Pulmonary artery endothelial cell (primary cell): ENCODE data around the gene TNPO3. TPM values are rescaled to one million over a fixed set of nuclear protein-coding genes. Genes with fewer than 3 reads are reported as not detected.

Source experiments
- DNase-seq: peaks from one replicate; pipeline ENCODE4 v3.0.0-alpha.2; 2011; ENCODE audit warnings: low read depth, low spot score
- total RNA-seq: library from RNA; depleted of rRNA; stranded (reverse); fragments of >200 nt; gene quantifications from 2 replicates; pipeline ENCODE4 v1.2.3, GENCODE V29; 2014

Gene TNPO3
- total RNA-seq, result 78.1 and 91.4 TPM in 2 replicates

- peak; percentile 57 for DNase-seq
Measured at GRCh38 chr7:129054438-129055293, at the start of gene TNPO3. TSS of gene TNPO3 (minus strand) at chr7:129055111. CDS start at chr7:129054770, 341 bp downstream.

DNA sequence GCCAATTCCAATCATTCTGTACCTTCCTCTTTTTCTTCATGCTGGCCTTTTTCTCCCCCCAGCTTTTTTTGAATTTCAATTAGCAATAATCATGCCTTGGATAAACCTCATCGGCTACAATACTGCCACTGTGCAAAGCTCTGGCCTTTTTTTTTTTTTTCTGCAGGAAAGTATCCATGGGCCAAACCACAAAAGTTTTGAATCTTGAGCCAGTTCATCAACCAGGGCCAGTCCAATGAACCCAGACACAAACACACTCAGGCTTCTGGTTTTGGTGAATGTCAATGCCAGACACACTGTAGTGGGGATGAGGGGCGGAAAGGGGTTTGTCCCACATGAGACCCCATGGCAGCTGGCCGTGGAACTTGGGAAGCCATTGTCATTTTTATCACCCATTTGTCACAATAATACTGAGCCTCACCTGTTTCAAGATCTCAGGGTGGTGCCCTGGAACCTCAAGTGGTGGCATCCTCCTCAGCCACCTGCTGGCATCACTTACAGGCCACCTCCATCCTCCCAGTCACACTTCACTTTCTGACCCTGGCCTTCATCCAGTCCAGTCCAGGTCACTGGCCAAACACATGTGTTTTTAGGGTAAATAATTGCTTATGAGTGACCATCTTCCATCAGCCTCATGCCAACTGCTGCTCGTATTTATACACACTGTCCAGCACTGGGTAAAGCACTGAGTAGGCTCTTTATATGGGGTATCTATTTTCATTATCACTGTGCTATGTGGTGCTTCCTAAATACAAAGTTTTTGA is 48.8 kb upstream of the TNPO3 start:
- DNase-seq, result no peak

- DNase-seq, result no peak
Measured at GRCh38 chr7:129101746-129102145, 46.8 kb upstream of the TNPO3 start.

- no peak for DNase-seq
Measured at GRCh38 chr7:129100827-129101166, 45.9 kb upstream of the TNPO3 start.

DNA sequence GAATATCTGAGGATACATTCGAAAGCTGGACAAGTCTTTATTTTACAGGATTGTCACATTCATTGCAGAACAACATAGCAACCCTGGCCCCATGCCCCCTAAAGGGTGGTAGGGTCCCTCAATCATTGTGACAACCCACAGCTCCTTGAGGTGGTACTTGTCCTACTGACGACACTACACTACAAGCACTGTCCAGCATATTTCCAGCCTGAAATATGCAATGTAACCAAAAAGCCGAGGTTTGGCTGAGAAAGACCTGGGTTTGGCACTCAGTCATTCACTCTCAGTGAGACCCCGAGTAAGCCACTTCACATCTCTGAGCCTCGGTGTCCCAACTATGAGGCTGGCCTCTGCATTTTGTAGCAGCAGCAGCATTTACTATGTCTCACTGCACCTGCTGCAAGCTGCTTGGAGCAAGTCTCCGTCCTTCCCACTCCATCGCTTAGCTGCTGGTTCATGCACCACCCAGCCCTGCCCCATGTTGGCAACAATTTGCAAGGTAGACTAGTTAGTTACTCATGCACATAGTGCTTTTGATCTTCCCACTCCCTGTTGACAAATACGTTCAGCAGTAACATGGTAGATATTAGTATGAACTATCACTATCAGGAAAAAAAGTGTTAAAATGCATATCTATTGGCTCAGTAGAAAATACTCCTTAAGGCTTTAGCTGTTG is 43.6 kb upstream of the TNPO3 start:
- no peak for DNase-seq

GRCh38 chr7:129095258-129095657 is 40.3 kb upstream of the TNPO3 start:
- no peak for DNase-seq

- DNase-seq, result no peak
Measured at GRCh38 chr7:129094501-129094900, 39.6 kb upstream of the TNPO3 start.

DNA sequence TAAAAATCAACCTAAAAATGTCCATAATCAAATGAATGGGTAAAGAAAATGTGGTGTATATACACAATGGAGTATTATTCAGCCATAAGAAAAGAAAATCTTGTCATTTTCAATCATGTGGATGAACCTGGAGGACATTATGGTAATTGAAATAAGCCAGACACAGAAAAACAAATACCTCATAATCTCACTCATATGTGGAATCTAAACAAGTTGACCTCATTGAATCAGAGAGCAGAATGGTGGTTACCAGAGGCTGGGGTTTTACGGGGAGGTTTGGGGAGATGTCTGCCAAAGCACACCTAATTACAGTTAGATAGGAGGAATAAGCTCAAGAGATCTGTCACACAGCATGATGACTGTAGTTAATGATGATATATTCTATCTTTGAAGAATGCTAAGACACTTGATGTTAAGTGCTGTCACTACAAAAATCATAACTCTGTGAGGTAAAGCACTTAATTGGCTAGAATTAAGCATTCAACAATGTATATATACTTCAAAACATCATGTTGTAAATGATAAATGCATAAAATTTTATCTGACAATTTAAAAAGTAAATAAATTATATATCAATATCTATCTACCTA is 39.1 kb upstream of the TNPO3 start:
- DNase-seq, result no peak

DNA sequence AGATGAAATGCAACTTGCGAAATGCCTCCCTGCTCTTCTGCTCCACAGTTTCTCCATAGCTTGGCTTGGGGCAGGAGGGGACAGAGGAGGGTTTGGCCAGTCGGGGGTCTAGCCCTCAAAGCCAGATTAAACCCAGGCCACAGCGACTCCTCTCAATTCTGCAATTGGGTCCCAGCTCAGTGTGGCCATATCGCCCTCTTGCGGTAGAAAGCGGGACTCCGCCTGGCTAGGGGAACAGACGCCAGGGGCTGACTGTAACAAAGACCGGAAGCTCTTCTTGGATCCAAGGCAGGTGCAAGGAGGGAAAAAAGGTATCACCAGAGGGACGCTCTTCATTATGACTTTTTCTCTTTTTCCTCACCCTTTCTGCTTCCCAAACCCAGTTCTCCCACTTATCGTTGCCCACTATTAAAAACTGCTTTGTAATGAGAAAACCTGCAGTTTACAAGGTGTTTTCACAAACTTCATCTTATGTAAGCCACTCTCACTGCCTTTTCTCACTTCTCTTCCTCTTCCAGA is 36.6 kb upstream of the TNPO3 start:
- no peak for DNase-seq

- DNase-seq, result no peak
Measured at GRCh38 chr7:129090300-129090907, 35.5 kb upstream of the TNPO3 start.

- no peak for DNase-seq
Measured at GRCh38 chr7:129089521-129090212, 34.8 kb upstream of the TNPO3 start.

GRCh38 chr7:129084801-129085551 is 30.1 kb upstream of the TNPO3 start:
- no peak for DNase-seq

DNA sequence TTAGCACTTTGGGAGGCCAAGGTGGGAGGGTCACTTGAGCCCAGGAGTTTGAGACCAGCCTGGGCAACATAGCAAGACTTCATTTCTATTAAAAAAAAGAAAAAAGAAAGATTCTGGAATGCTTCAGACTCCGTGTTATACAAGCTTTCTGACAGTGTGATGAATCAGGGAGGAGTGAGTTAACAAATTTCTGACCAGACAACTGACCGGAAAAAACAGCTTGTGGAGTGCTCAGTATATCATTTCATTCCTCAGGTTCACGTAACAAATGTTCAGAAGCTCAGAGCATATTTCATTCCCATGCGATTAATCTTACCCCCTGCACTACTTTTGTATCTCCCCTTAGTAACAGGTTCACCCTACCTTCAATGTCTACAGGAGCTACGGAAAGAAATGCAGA is 28.6 kb upstream of the TNPO3 start:
- no peak for DNase-seq

DNA sequence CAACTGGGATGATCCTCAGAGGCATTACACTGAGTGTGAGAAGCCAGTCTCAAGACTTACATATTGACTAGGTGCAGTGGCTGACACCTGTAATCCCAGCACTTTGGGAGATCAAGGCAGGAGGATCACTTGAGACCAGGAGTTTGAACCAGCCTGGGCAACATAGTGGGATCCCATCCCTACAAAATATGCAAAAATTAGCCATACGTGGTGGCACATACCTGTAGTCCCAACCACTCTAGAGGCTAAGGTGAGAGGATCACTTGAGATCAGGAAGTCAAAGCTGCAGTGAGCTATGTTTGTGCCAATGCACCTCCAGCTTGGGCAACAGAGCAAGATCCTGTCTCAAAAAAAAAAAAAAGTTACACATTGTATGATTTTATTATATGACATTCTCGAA is 23.5 kb upstream of the TNPO3 start:
- no peak for DNase-seq

GRCh38 chr7:129076886-129077285 is 22.0 kb upstream of the TNPO3 start:
- no peak for DNase-seq

- no peak for DNase-seq
Measured at GRCh38 chr7:129074994-129075393, 20.1 kb upstream of the TNPO3 start.

DNA sequence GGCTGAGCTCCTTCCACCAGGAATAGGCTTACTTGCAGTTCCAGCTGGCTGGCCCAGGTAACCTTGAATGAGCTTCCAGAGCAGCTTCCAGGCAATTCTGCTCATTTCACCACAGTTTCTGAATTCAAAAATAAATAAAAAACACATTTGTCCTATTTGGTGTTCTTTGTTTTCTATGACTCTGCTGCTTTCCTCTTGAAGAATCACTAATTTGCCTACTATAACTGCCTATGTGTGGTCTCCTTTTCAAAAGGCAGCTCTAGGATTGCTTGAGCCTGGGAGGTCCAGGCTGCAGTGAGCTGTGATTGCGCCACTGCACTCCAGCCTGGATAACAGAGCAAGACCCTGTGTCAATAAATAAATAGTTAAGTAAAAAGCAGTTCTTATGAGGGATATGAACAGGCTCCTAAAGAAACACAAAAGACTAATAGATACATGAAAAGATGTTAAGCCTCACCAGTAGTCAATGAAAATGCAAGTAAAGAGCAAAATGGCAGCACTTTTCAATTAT is 19.5 kb upstream of the TNPO3 start:
- DNase-seq, result no peak

DNA sequence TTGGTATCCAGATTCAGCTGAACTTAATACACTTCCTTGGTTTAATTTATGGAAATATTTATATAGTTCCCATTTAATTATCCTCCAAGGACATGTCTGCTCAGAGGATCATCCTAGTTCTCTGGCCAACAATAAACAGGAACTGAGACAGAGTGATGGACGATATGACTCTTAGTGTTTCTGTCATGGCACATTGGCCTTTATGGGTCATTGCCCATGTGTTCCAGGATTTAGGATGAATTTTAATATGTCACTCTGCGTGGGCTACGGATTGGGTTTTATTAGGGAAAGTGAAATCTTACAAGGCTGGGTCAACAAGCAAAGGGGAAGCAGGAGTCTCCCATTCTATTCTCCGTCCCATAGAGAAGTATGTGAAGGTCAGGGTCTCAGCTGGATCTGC is 18.8 kb upstream of the TNPO3 start:
- no peak for DNase-seq

DNA sequence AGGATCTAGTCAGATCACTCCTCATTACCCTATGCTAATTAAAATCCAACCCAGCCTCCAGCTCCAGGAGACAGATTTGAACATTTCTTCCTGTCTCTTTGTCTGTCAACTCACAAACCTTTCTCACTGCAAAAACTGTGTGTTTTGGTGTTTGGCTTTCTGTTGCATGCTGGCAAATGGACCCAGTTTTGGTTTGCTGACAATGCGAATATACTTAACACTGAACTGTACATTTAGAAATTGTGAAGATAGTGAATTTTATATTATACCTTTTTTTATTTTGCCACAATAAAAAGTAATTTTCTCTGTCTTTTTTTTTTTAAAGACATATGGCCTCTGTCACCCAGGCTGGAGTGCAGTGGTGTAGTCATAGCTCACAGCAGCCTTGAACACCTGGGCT is 18.3 kb upstream of the TNPO3 start:
- no peak for DNase-seq
